HepG2 (cell line): Measurements from ENCODE around the gene ALDH16A1.

Source experiments
- CENPT ChIP-seq: sonication (generic); formaldehyde crosslinking; IDR thresholded peaks from 2 replicates; pipeline ENCODE4 v1.8.0; 2022; ENCODE audit warnings: low read depth, mild to moderate bottlenecking, moderate library complexity, missing genetic modification reagents
- ELF4 ChIP-seq: sonication (generic); formaldehyde crosslinking; IDR thresholded peaks from 2 replicates; pipeline ENCODE4 v1.5.0; 2020; ENCODE audit warnings: missing genetic modification reagents, mild to moderate bottlenecking, moderate library complexity, borderline replicate concordance
- EZH2 ChIP-seq: conservative IDR thresholded peaks from 2 replicates; pipeline ENCODE4 v1.6.1; 2012; ENCODE audit warnings: mild to moderate bottlenecking, low read depth, low read length, moderate library complexity
- FOXP1 ChIP-seq, 2 experiments: fragments of 450-650 bp in 1 of 2; IDR thresholded peaks; 2 replicates each; pipeline ENCODE4 v1.6.1; 2017 to 2018; ENCODE audit warnings: antibody characterized with exemption in 1 of 2
- KDM1A ChIP-seq: IDR thresholded peaks from 2 replicates; pipeline ENCODE4 v1.6.1; 2016; ENCODE audit warnings: missing compliant biosample characterization
- NFIC ChIP-seq: IDR thresholded peaks from 2 replicates; pipeline ENCODE4 v1.6.1; 2012; ENCODE audit warnings: mild to moderate bottlenecking, low read length, inconsistent platforms
- RBM22 ChIP-seq: fragments of 200-400 bp; formaldehyde crosslinking; optimal IDR thresholded peaks from 2 replicates; pipeline ENCODE3; 2017; ENCODE audit warnings: mild to moderate bottlenecking, low read length, moderate library complexity
- SETDB1 ChIP-seq: sonication (generic); formaldehyde crosslinking; IDR thresholded peaks from 2 replicates; pipeline ENCODE4 v1.5.1; 2020; ENCODE audit warnings: missing genetic modification reagents, mild to moderate bottlenecking, borderline replicate concordance
- SP2 ChIP-seq: sonication (generic); formaldehyde crosslinking; IDR thresholded peaks from 2 replicates; pipeline ENCODE4 v1.5.1; 2020; ENCODE audit warnings: mild to moderate bottlenecking, missing genetic modification reagents
- TBL1XR1 ChIP-seq: fragments of 150-350 bp; IDR thresholded peaks from 2 replicates; pipeline ENCODE4 v1.6.1; 2014; ENCODE audit warnings: borderline replicate concordance, low read length; ENCODE audit not compliant: partially characterized antibody
- U2AF2 ChIP-seq: fragments of 200-400 bp; formaldehyde crosslinking; IDR thresholded peaks from 2 replicates; pipeline ENCODE4 v1.6.1; 2017; ENCODE audit warnings: low read depth, mild to moderate bottlenecking, low read length
- ZSCAN20 ChIP-seq: sonication (generic); formaldehyde crosslinking; IDR thresholded peaks from 2 replicates; pipeline ENCODE4 v1.4.0; 2020; ENCODE audit warnings: missing genetic modification reagents, mild to moderate bottlenecking, borderline replicate concordance
- TF ChIP-seq, protein P1 (sequence below): sonication (generic); formaldehyde crosslinking; IDR thresholded peaks from 2 replicates; pipeline ENCODE4 v1.5.0; 2020; ENCODE audit warnings: mild to moderate bottlenecking, missing genetic modification reagents, moderate library complexity
- TF ChIP-seq, protein P2 (sequence below): sonication (generic); formaldehyde crosslinking; conservative IDR thresholded peaks from 2 replicates; pipeline ENCODE4 v1.8.1; 2023; ENCODE audit warnings: missing genetic modification reagents

DNA sequence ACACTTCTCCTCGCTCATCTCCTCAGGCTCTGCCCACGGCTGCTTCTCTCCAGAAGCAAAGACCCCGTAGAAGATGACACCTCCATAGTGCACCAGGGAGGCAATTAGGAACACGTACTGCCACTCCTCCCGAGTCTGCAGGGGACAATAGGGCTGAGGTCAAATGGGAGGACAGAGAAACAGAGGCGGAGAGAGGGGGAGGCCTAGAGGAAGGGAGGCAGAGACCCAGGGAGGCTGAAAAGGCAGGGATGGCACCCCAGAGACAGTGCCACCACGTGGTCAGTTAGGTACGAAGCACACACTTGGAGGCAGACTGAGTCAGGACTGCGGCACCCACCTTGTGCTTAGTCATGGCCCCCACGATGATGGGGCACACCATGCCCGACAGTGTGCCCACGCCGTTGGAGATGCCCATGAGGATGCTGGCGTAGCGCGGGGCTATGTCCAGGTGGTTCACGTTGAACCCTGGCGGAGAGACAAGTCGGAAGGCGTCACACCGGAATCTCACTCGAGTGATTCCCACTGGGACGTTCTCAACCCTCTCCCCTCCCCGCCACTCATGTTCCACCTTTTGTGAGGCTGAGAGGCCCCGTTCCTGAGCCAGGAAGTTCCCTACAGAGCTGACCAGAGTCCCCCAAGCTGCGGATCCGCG, 22.2 kb upstream of the ALDH16A1 start:
- TF ChIP-seq, protein P1, sequence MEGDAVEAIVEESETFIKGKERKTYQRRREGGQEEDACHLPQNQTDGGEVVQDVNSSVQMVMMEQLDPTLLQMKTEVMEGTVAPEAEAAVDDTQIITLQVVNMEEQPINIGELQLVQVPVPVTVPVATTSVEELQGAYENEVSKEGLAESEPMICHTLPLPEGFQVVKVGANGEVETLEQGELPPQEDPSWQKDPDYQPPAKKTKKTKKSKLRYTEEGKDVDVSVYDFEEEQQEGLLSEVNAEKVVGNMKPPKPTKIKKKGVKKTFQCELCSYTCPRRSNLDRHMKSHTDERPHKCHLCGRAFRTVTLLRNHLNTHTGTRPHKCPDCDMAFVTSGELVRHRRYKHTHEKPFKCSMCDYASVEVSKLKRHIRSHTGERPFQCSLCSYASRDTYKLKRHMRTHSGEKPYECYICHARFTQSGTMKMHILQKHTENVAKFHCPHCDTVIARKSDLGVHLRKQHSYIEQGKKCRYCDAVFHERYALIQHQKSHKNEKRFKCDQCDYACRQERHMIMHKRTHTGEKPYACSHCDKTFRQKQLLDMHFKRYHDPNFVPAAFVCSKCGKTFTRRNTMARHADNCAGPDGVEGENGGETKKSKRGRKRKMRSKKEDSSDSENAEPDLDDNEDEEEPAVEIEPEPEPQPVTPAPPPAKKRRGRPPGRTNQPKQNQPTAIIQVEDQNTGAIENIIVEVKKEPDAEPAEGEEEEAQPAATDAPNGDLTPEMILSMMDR (CRISPR knock-in tag): peak; percentile 74
- TF ChIP-seq NFIC: no peak
- TF ChIP-seq TBL1XR1: no peak
- TF ChIP-seq EZH2: no peak
- TF ChIP-seq KDM1A (CRISPR knock-in tag): no peak
- no peak for TF ChIP-seq ZSCAN20 (CRISPR knock-in tag)
- TF ChIP-seq CENPT (CRISPR knock-in tag): no peak
- TF ChIP-seq ELF4 (CRISPR knock-in tag): no peak
- TF ChIP-seq FOXP1 (IDR thresholded peaks at IDR 0.05): no peak
- TF ChIP-seq FOXP1 (CRISPR knock-in tag; IDR thresholded peaks at IDR 0.05): no peak
- TF ChIP-seq RBM22: no peak
- TF ChIP-seq, protein P2, sequence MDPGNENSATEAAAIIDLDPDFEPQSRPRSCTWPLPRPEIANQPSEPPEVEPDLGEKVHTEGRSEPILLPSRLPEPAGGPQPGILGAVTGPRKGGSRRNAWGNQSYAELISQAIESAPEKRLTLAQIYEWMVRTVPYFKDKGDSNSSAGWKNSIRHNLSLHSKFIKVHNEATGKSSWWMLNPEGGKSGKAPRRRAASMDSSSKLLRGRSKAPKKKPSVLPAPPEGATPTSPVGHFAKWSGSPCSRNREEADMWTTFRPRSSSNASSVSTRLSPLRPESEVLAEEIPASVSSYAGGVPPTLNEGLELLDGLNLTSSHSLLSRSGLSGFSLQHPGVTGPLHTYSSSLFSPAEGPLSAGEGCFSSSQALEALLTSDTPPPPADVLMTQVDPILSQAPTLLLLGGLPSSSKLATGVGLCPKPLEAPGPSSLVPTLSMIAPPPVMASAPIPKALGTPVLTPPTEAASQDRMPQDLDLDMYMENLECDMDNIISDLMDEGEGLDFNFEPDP (CRISPR knock-in tag): no peak
- TF ChIP-seq SETDB1: no peak
- no peak for TF ChIP-seq U2AF2
- no peak for TF ChIP-seq SP2
